Activated naive CD4-positive, alpha-beta T cell treated with anti-CD3 and anti-CD28 coated beads, Interleukin-2, amount 50 U/mL, for 72 hours (primary cell): ENCODE measurements around the gene PIERCE2. TPM values are rescaled to one million over a fixed set of nuclear protein-coding genes. Genes with fewer than 3 reads are reported as not detected.
A peak's percentile ranks its signal among the peaks of the same experiment; 100 is the strongest.
"Not testable (repeated sequence)": the region's sequence is repeated elsewhere in the genome, so short reads cannot be mapped to it uniquely, and the experiment has no call there.

Experiments
- ATAC-seq, 2 donors: fragments of 150-1000 bp; cut with Tn5 transposase; 2 replicates each; pipeline ENCODE4 v1.10.0; 2021; ENCODE audit warnings: mild to moderate bottlenecking in 2 of 2, moderate library complexity in 2 of 2
- DNase-seq, 2 donors: peaks; one replicate each; pipeline ENCODE4 v3.0.0; 2021 to 2022; ENCODE audit warnings: low spot score in 2 of 2
- H3K27ac Mint-ChIP-seq, 2 donors: one replicate each; pipeline ENCODE4 v1.8.0; 2022; ENCODE audit warnings: mild to moderate bottlenecking in 2 of 2, mixed read lengths in 2 of 2
- H3K36me3 Mint-ChIP-seq, 2 donors: one replicate each; pipeline ENCODE4 v1.8.0; 2022; ENCODE audit warnings: mixed read lengths in 2 of 2
- H3K9me3 Mint-ChIP-seq, 2 donors: one replicate each; pipeline ENCODE4 v1.8.0; 2022; ENCODE audit warnings: mixed read lengths in 2 of 2
- total RNA-seq, 2 donors: library from RNA; stranded (reverse); gene quantifications; one replicate each; pipeline ENCODE4 v1.2.3, GENCODE V29; 2022

PIERCE2 gene
- total RNA-seq, 2 donors from 2014 or later = not detected

GRCh38 chr15:55407498-55408011 lies 740 bp upstream of the PIERCE2 start:
- ATAC-seq (no peak), DNase-seq (no peak)

DNA sequence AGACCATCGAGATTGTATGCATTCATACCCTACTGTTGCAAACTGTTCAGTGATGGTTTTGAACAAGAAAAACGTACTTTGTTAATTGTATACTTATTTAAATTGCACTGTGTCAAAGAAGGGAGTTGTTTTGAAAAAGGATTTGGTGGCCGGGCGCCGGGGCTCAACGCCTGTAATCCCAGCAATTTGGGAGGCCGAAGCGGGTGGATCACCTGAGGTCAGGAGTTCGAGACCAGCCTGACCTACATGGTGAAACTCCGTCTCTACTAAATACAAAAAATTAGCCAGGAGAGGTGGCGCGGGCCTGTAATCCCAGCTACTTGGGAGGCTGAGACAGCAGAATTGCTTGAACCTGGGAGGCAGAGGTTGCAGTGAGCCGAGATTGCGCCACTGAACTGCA lies 681 bp downstream of the PIERCE2 start:
- not testable (repeated sequence) for H3K9me3 Mint-ChIP-seq, DNase-seq, ATAC-seq, H3K36me3 Mint-ChIP-seq
- peak overlapping the region in 1 of 2 donors; percentile 90 for H3K27ac Mint-ChIP-seq

More at GRCh38 chr15:55407498-55408011, 740 bp upstream of the PIERCE2 start:
- Mint-ChIP-seq H3K27ac (peak overlapping the region; percentile 83 to 90), H3K36me3 (peaks cover 7 to 8% of the 10 kb centered on the region in 2 donors), H3K9me3 (no peaks in the 10 kb centered on the region)

GRCh38 chr15:55417678-55418077 lies 9.4 kb downstream of the PIERCE2 start:
- ATAC-seq, H3K27ac Mint-ChIP-seq, DNase-seq, H3K36me3 Mint-ChIP-seq, H3K9me3 Mint-ChIP-seq: not testable (repeated sequence)

- no peak overlapping the region for H3K27ac Mint-ChIP-seq
- ATAC-seq (no peak), DNase-seq (no peak)
- H3K36me3 Mint-ChIP-seq = no peaks in the 10 kb centered on the region
- H3K9me3 Mint-ChIP-seq = no peaks in the 10 kb centered on the region
Measured at GRCh38 chr15:55420171-55420866, 12.0 kb downstream of the PIERCE2 start.

DNA sequence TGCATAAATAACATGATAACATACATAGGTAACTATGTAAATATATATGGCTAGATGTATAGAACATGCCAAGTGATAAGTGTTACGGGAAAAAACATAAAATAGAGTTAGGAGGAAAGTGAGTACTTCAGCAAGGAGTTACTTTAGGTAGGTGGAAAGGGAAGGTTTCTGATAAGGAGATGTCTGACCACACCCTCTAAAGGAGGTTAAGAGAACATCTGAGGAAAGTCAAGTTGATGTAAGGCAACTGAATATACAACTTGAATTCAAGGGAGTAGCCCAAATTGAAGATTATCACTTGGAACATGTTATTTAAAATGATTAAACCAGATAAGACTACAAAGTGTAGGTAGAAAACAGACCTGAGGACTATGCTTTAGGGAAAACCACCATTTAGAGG lies 13.8 kb downstream of the PIERCE2 start:
- no peak for DNase-seq
- H3K9me3 Mint-ChIP-seq = no peaks in the 10 kb centered on the region

DNA sequence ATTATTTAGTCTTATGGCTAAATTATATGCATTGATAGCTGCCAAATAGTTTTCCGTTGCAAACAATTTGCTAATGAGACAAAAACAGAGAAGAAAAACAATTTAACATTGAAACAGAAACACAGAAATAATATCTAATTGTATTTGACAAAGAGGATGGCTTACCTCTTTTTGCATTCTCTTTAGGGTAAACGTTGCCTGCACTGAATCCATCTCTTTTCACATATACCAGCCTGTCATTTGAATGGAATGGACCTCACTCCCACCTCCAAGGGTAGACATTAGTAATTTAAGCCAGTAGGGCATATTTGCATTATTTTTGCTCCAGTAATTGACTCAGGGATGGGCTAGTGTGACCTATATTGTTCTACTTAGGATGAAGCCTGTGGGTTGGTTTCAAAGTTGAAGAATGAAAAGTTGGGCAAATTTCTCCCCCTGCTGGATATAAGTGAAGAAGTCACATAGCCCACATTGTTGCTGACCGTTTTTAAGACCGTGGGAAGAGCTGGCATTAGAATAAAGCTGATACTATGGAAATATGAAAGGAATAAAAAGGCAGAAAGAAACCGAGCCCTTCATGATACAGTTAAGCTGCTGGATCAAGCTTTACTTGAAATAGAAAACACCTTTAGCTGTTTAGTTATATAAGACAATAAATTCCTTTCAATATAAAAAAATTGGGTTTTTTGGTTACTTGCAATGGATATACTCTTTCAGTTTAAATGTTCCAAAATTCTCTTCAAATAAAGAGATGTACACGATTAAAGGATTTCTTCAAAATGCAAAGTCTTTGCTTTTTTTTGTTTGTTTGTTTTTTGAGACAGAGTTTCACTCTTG lies 26.9 kb downstream of the PIERCE2 start:
- Mint-ChIP-seq H3K9me3 (no peaks in the 10 kb centered on the region), H3K27ac (no peak overlapping the region), H3K36me3 (no peaks in the 10 kb centered on the region)
- ATAC-seq (peak; percentile 67 to 69), DNase-seq (peak in 1 of 2 donors; percentile 6)

More for the DNA sequence above, 13.8 kb downstream of the PIERCE2 start:
- no peak for ATAC-seq
- Mint-ChIP-seq H3K36me3 (no peaks in the 10 kb centered on the region), H3K27ac (no peak overlapping the region)

- not testable (repeated sequence) for H3K9me3 Mint-ChIP-seq, H3K36me3 Mint-ChIP-seq, DNase-seq, ATAC-seq, H3K27ac Mint-ChIP-seq
Measured at GRCh38 chr15:55443141-55443540, 34.8 kb downstream of the PIERCE2 start.

- not testable (repeated sequence) for DNase-seq, ATAC-seq, H3K36me3 Mint-ChIP-seq, H3K9me3 Mint-ChIP-seq, H3K27ac Mint-ChIP-seq
Measured at GRCh38 chr15:55445936-55446335, 37.6 kb downstream of the PIERCE2 start.

DNA sequence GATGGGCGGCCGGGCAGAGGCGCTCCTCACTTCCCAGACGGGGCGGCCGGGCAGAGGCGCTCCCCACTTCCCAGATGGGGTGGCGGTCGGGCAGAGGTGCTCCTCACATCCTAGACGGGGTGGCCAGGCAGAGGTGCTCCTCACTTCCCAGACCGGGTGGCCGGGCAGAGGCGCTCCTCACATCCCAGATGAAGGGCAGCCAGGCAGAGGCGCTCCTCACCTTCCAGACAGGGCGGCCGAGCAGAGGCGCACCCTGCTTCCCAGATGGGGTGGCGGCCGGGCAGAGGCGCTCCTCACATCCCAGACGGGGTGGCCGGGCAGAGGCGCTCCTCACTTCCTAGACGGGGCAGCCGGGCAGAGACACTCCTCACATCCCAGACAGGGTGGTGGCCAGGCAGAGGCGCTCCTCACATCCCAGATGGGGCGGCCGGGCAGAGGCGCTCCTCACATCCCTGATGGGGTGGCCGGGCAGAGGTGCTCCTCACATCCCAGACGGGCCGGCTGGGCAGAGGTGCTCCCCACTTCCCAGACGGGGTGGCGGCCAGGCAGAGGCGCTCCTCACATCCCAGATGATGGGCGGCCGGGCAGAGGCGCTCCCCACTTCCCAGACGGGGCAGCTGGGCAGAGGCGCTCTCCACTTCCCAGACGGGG lies 38.2 kb downstream of the PIERCE2 start:
- not testable (repeated sequence) for H3K27ac Mint-ChIP-seq, H3K36me3 Mint-ChIP-seq, ATAC-seq, DNase-seq, H3K9me3 Mint-ChIP-seq

- H3K9me3 Mint-ChIP-seq, ATAC-seq, DNase-seq, H3K36me3 Mint-ChIP-seq, H3K27ac Mint-ChIP-seq: not testable (repeated sequence)
Measured at GRCh38 chr15:55447030-55447394, 38.7 kb downstream of the PIERCE2 start.

DNA sequence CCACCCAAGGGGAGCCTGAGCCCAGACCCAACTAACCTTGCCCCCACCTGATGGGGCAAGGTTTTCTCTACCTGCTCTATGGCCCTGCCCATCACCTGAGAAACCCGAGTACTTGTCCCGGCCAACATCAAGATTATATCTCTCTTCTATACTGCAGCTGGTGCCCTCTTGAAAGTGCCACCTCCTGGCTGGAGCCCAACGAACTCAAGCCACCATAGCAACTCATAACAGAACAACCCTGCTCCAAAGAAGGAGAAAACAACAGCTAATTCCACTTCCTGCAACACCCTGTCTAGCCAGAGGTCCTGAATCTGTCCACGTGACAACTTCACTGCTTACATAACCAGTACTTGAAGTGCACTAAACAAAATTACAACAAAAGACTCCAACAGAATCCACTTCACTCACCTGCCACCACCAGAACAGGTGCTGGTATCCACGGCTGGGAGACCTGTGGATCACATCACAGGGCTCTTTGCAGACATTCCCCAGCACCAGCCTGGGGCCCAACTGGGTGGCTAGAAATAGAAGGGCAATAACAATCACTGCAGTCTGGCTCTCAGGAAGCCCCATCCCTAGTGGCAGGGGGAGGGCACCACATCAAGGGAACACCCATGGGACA lies 49.2 kb downstream of the PIERCE2 start:
- Mint-ChIP-seq H3K9me3 (peaks cover 7 to 13% of the 10 kb centered on the region in 2 donors), H3K36me3 (peaks cover 12 to 17% of the 10 kb centered on the region in 2 donors), H3K27ac (no peak overlapping the region)
- DNase-seq (no peak), ATAC-seq (no peak)

GRCh38 chr15:55461447-55461846 lies 53.2 kb downstream of the PIERCE2 start:
- H3K27ac Mint-ChIP-seq = no peak overlapping the region
- DNase-seq (no peak), ATAC-seq (no peak)
- H3K9me3 Mint-ChIP-seq = peaks cover 7 to 13% of the 10 kb centered on the region in 2 donors
- peaks cover 12 to 17% of the 10 kb centered on the region in 2 donors for H3K36me3 Mint-ChIP-seq

GRCh38 chr15:55468321-55468720 lies 60.0 kb downstream of the PIERCE2 start:
- no peak for DNase-seq
- H3K36me3 Mint-ChIP-seq = no peaks in the 10 kb centered on the region
- no peaks in the 10 kb centered on the region for H3K9me3 Mint-ChIP-seq
- ATAC-seq = no peak
- no peak overlapping the region for H3K27ac Mint-ChIP-seq
